ENCODE data around the gene KRT4. TPM values are rescaled to one million over a fixed set of nuclear protein-coding genes. Genes with fewer than 3 reads are reported as not detected.

KRT4 gene
- total and polyA plus RNA-seq, 2 donors (not counting 3 experiments of a cell fraction or from before 2014, with no cell fraction given): not detected

GRCh38 chr12:52782502-52782901, 31.4 kb downstream of the KRT4 start:
- Histone ChIP-seq H3K27me3 (ENCODE audit: control insufficient read depth in 2 of 2, insufficient read depth in 2 of 2, low read length in 2 of 2) (peaks cover 4 to 8% of the 10 kb centered on the region in 2 experiments), H3K4me2 (ENCODE audit: insufficient read depth, low read length) (no peak overlapping the region), H3K36me3 (ENCODE audit: control insufficient read depth in 2 of 2, extremely low read depth in 1 of 2, insufficient read depth in 2 of 2, low read length in 2 of 2) (no peaks in the 10 kb centered on the region), H3K4me3 (replicated peaks in 1 of 3; ENCODE audit: insufficient read depth in 1 of 3, low read depth in 1 of 3, low read length in 3 of 3) (no peak overlapping the region), H3K4me1 (ENCODE audit: control insufficient read depth, extremely low read depth, insufficient read depth, low read length) (no peaks in the 10 kb centered on the region), H3K9me3 (replicated peaks; ENCODE audit: control insufficient read depth, insufficient read depth, low read length) (no peaks in the 10 kb centered on the region), H3K9ac (replicated peaks; ENCODE audit: extremely low read depth, insufficient read depth, low read length) (no peak overlapping the region), H2AFZ (ENCODE audit: low read depth, low read length) (no peak overlapping the region), H4K20me1 (replicated peaks; ENCODE audit: control insufficient read depth, extremely low read depth, insufficient read depth, low read length) (no peaks in the 10 kb centered on the region), H3K79me2 (ENCODE audit: control insufficient read depth, insufficient read depth, low read length) (no peaks in the 10 kb centered on the region), H3K27ac (ENCODE audit: insufficient read depth, low read depth, low read length) (no peak overlapping the region), H3K9me1 (replicated peaks; ENCODE audit: control insufficient read depth, extremely low read depth, insufficient read depth, low read length) (no peaks in the 10 kb centered on the region)
- CTCF ChIA-PET: no interaction called here
- dilution Hi-C loops (cut with MboI; ENCODE audit: extremely low pct_ligation_motif_present, low sequenced_read_pairs) (no loop called here), intact Hi-C loops (cut with micrococcal nuclease) (no loop called here)
- no TSS peak for BruUV-seq (replicated peaks)
- DNase-seq (ENCODE audit: low read depth, low spot score) (no peak), FAIRE-seq (no peak)
- TF ChIP-seq MAX (IDR thresholded peaks at IDR 0.05; ENCODE audit: insufficient read depth, insufficient read length) (no peak), MYC (IDR thresholded peaks at IDR 0.05; ENCODE audit: low read depth, low read length) (no peak), GATA2 (IDR thresholded peaks at IDR 0.05; ENCODE audit: insufficient read depth, insufficient read length, low read depth, low read length) (no peak), POLR2AphosphoS5 (IDR thresholded peaks at IDR 0.05; ENCODE audit: insufficient read depth, low read depth, low read length) (no peak), POLR2A (IDR thresholded peaks at IDR 0.05; ENCODE audit: low read depth, low read length) (no peak), FOS (IDR thresholded peaks at IDR 0.05; ENCODE audit: borderline replicate concordance, insufficient read depth, low read length) (no peak), JUN (IDR thresholded peaks at IDR 0.05; ENCODE audit: borderline replicate concordance, insufficient read depth, insufficient read length, low read depth) (no peak), CTCF (IDR thresholded peaks at IDR 0.05; ENCODE audit: extremely low read depth in 1 of 2, insufficient read depth in 1 of 2, low read depth in 1 of 2, low read length in 2 of 2) (no peak), EZH2 (IDR thresholded peaks at IDR 0.05; ENCODE audit: borderline replicate concordance, low read depth, low read length, severe bottlenecking) (no peak)
- POLR2A ChIA-PET: interaction anchor here (0.7 kb wide), 1 partner anchor 199 kb away, joined by 9 read pairs; no protein-coding TSS in a partner anchor
